Endothelial cell of umbilical vein (primary cell): ENCODE measurements around the gene NAV2. TPM values are rescaled to one million over a fixed set of nuclear protein-coding genes. Genes with fewer than 3 reads are reported as not detected.

Experiments used
- Bru-seq: library from RNA; stranded (reverse); fragments of 400-500 nt; gene quantifications from one replicate; lab custom pipeline; 2021; lab: Mats Ljungman, UMichigan
- BruChase-seq, 2 experiments: library from RNA; stranded (reverse); fragments of 400-500 nt; gene quantifications; one replicate each; lab custom pipeline; 2021; lab: Mats Ljungman, UMichigan
- BruUV-seq: library from RNA; stranded (reverse); fragments of 400-500 nt; replicated peaks from 2 replicates; lab custom pipeline; 2021; lab: Mats Ljungman, UMichigan
- CTCF ChIA-PET: fragments of 300-600, 350-600 bp; sonication (Branson Sonifier 250); formaldehyde crosslinking; loops from one replicate; lab custom pipeline; 2021; ENCODE audit warnings: antibody characterized with exemption, inconsistent platforms; lab: Charles Lee
- POLR2A ChIA-PET: fragments of 300-600, 350-600 bp; sonication (Branson Sonifier 250); formaldehyde crosslinking; loops from one replicate; lab custom pipeline; 2021; ENCODE audit warnings: antibody characterized with exemption, inconsistent platforms; lab: Charles Lee
- DNase-seq: peaks from one replicate; pipeline ENCODE4 v3.0.0-alpha.2; 2011; ENCODE audit warnings: low read depth, low spot score
- FAIRE-seq: peaks from 2 replicates; lab custom pipeline; 2011; peaks lifted over from hg19 to GRCh38; lab: Jason Lieb, UNC
- H2AFZ ChIP-seq: 2 replicates; pipeline ENCODE4 v1.6.0; 2012; ENCODE audit warnings: low read depth, low read length, control low read depth, inconsistent platforms
- H3K27ac ChIP-seq: 2 replicates; pipeline ENCODE4 v1.5.1; 2011; ENCODE audit warnings: low read depth, mild to moderate bottlenecking, control low read depth, low read length, moderate library complexity; ENCODE audit not compliant: insufficient read depth
- H3K27me3 ChIP-seq, 2 experiments: 2 replicates each; pipeline versions ENCODE4 v1.6.0 to v1.6.1; 2011; ENCODE audit warnings: low read length in 2 of 2, mixed read lengths in 1 of 2; ENCODE audit not compliant: control insufficient read depth in 2 of 2, insufficient read depth in 2 of 2
- H3K36me3 ChIP-seq, 2 experiments: 2 replicates in 1 of 2; 3 replicates in 1 of 2; pipeline ENCODE4 v1.5.1; 2011; ENCODE audit warnings: low read length in 2 of 2, mild to moderate bottlenecking in 1 of 2, moderate library complexity in 1 of 2; ENCODE audit not compliant: control insufficient read depth in 2 of 2, insufficient read depth in 2 of 2; ENCODE audit errors: extremely low read depth in 1 of 2
- H3K4me1 ChIP-seq: 3 replicates; pipeline ENCODE4 v1.5.1; 2011; ENCODE audit warnings: mild to moderate bottlenecking, low read length; ENCODE audit not compliant: control insufficient read depth, insufficient read depth; ENCODE audit errors: extremely low read depth
- H3K4me2 ChIP-seq: 2 replicates; pipeline ENCODE4 v1.6.1; 2011; ENCODE audit warnings: low read length, control low read depth, mixed read lengths; ENCODE audit not compliant: insufficient read depth
- H3K4me3 ChIP-seq, 3 experiments: fragments of 200-600 bp in 1 of 3; sonication (generic), shearing (Covaris generic) in 1 of 3; replicated peaks in 1 of 3; 2 replicates each; pipeline ENCODE4 v1.5.1; 2011 to 2016; ENCODE audit warnings: control low read depth in 3 of 3, low read length in 3 of 3, mild to moderate bottlenecking in 2 of 3, inconsistent platforms in 1 of 3, low read depth in 1 of 3, moderate library complexity in 1 of 3; ENCODE audit not compliant: insufficient read depth in 1 of 3
- H3K79me2 ChIP-seq: 2 replicates; pipeline ENCODE4 v1.6.0; 2012; ENCODE audit warnings: low read length, inconsistent platforms; ENCODE audit not compliant: control insufficient read depth, insufficient read depth
- H3K9ac ChIP-seq: replicated peaks from 2 replicates; pipeline ENCODE3; 2011; ENCODE audit warnings: low read length, control low read depth; ENCODE audit not compliant: insufficient read depth; ENCODE audit errors: extremely low read depth
- H3K9me1 ChIP-seq: replicated peaks from 3 replicates; pipeline ENCODE4 v1.6.0; 2011; ENCODE audit warnings: mild to moderate bottlenecking, low read length; ENCODE audit not compliant: control insufficient read depth, insufficient read depth; ENCODE audit errors: extremely low read depth
- H3K9me3 ChIP-seq: replicated peaks from 2 replicates; pipeline ENCODE4 v1.5.1; 2012; ENCODE audit warnings: low read length, inconsistent platforms; ENCODE audit not compliant: control insufficient read depth, insufficient read depth
- H4K20me1 ChIP-seq: replicated peaks from 2 replicates; pipeline ENCODE3; 2011; ENCODE audit warnings: mild to moderate bottlenecking, low read length; ENCODE audit not compliant: control insufficient read depth, insufficient read depth; ENCODE audit errors: extremely low read depth
- EZH2 ChIP-seq: IDR thresholded peaks from 2 replicates; pipeline ENCODE4 v1.6.1; 2012; ENCODE audit warnings: borderline replicate concordance, low read depth, mild to moderate bottlenecking, moderate library complexity, low read length, inconsistent platforms; ENCODE audit not compliant: severe bottlenecking
- MYC ChIP-seq: IDR thresholded peaks from one replicate; pipeline ENCODE4 v1.6.1; 2011; ENCODE audit warnings: mild to moderate bottlenecking, low read depth, low read length
- POLR2A ChIP-seq: IDR thresholded peaks from 2 replicates; pipeline ENCODE4 v1.6.1; 2012; ENCODE audit warnings: low read depth, mild to moderate bottlenecking, control low read depth, low read length
- POLR2AphosphoS5 ChIP-seq: IDR thresholded peaks from 2 replicates; pipeline ENCODE4 v1.6.1; 2012; ENCODE audit warnings: low read depth, mild to moderate bottlenecking, control low read depth, low read length, moderate library complexity; ENCODE audit not compliant: insufficient read depth
- dilution Hi-C: fragments of 300-500 bp; cut with MboI; formaldehyde crosslinking; loops from one replicate; pipeline ENCODE4 v1.15.0; 2019; ENCODE audit warnings: low sequenced_read_pairs; ENCODE audit not compliant: extremely low pct_ligation_motif_present
- intact Hi-C: fragments of 100-400 bp; cut with micrococcal nuclease; formaldehyde crosslinking; loops from one replicate; pipeline ENCODE4 v1.10.0; 2022
- long read RNA-seq: library from polyadenylated mRNA; stranded (forward); transcript quantifications from one replicate; pipeline ENCODE4 v2.0.0, GENCODE V29; 2021
- polyA minus RNA-seq, 3 experiments: library from RNA; depleted of rRNA, polyadenylated mRNA; stranded (reverse); fragments of >200 nt; gene quantifications; 1 replicate in 1 of 3; 2 replicates in 2 of 3; pipeline ENCODE4 v1.2.3, GENCODE V29; 2011
- polyA plus RNA-seq, 4 experiments: library from polyadenylated mRNA; depleted of rRNA in 3 of 4; stranded (reverse) in 3 of 4; unstranded in 1 of 4; fragments of >200 nt; gene quantifications; 2 replicates each; pipeline versions ENCODE4 v1.2.1 to v1.2.3, GENCODE V29; 2011 to 2012; ENCODE audit warnings: missing spikeins in 1 of 4
- total RNA-seq: library from RNA; stranded (reverse); gene quantifications from 2 replicates; pipeline ENCODE4 v1.2.3, GENCODE V29; 2021
- TF ChIP-seq, protein P1 (sequence below): IDR thresholded peaks from 2 replicates; pipeline ENCODE4 v1.6.1; 2011; ENCODE audit not compliant: insufficient read depth, insufficient read length

The NAV2 gene, protein sequence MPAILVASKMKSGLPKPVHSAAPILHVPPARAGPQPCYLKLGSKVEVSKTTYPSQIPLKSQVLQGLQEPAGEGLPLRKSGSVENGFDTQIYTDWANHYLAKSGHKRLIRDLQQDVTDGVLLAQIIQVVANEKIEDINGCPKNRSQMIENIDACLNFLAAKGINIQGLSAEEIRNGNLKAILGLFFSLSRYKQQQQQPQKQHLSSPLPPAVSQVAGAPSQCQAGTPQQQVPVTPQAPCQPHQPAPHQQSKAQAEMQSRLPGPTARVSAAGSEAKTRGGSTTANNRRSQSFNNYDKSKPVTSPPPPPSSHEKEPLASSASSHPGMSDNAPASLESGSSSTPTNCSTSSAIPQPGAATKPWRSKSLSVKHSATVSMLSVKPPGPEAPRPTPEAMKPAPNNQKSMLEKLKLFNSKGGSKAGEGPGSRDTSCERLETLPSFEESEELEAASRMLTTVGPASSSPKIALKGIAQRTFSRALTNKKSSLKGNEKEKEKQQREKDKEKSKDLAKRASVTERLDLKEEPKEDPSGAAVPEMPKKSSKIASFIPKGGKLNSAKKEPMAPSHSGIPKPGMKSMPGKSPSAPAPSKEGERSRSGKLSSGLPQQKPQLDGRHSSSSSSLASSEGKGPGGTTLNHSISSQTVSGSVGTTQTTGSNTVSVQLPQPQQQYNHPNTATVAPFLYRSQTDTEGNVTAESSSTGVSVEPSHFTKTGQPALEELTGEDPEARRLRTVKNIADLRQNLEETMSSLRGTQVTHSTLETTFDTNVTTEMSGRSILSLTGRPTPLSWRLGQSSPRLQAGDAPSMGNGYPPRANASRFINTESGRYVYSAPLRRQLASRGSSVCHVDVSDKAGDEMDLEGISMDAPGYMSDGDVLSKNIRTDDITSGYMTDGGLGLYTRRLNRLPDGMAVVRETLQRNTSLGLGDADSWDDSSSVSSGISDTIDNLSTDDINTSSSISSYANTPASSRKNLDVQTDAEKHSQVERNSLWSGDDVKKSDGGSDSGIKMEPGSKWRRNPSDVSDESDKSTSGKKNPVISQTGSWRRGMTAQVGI (N-terminal part only)
- total RNA-seq (45.8 and 68.0 TPM in 2 replicates), polyA plus RNA-seq (10.9 and 11.0 TPM in 2 replicates), polyA minus RNA-seq (47.7 and 51.4 TPM in 2 replicates), Bru-seq, nascent RNA (percentile 82 among the genes with signal in this experiment), BruChase-seq, experiment 1, labeled RNA remaining after a 6-hour chase (percentile 60 among the genes with signal in this experiment), BruChase-seq, experiment 2, labeled RNA remaining after a 2-hour chase (percentile 66 among the genes with signal in this experiment)
- polyA plus RNA-seq (2011; cell fraction: cytosol; rRNA removed), result 10.3 and 10.4 TPM in 2 replicates
- polyA plus RNA-seq (2011; cell fraction: nucleus; rRNA removed), result 45.3 and 49.3 TPM in 2 replicates
- polyA plus RNA-seq (2012), result 22.2 and 26.4 TPM in 2 replicates
- polyA minus RNA-seq (2011; cell fraction: cytosol; rRNA and poly(A)+ RNA removed), result 5.6 TPM
- 76.8 and 77.0 TPM in 2 replicates for polyA minus RNA-seq (2011; cell fraction: nucleus; rRNA and poly(A)+ RNA removed)
- long read RNA-seq, partial matches to known transcripts, result 0 of 13 reads
- long read RNA-seq, other reads (novel, unspliced or antisense), result 13 of 13 reads

DNA sequence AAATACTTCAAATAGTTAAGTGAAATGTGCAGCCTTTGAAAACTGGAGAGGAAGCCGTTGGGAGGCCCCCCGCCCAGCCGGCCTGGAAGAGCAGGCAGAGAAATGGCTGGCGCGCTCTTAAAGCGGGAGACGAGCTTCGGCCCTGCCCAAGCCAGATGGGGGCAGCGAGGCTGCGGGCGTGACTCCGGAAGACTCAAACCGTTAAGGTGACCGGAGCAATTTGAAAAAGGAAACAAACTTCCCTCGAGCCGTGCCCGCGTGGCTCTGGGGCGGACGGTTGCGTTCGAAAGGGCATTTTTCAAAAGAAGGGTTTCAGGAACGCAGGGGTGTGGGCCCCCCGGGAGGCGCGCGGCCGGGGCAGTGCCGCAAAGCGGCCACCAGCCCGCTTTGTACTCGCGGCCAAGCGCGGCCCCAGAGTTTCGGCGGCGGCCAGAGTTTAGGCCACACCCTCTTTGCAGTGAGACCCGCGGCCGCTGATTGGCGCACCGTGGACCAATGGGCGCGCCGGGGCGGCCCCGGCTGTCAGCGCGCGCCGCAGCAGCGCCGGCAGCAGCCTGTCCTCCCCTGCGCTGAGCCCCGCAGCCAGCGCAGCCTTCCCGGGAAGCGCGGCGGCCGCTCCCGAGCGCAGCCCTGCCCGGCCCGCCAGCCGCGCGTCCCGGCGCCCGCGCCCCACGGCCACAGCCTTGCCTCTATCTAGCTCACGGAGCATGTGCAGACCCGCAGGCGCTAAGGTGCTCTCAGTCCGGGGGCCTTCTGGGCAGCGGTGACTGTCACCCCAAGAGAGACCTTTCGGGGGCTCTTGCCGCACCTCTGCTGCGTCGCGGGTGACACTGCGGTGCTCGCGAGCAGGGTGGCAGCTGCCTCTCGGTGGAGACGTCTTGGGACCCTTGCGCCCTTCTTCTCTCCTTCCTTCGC lies at the start of gene NAV2:
TSS of gene NAV2 (plus strand) at position 557 of the 915 bp plus-strand sequence. CDS start 859 bp downstream, outside the sequence.
- ChIA-PET CTCF (interaction anchor here (0.7 to 2.3 kb wide), 11 partner anchors 18 to 191 kb away, joined by 3 to 9 read pairs (median 5); no protein-coding TSS in a partner anchor), POLR2A (interaction anchor here (1.0 to 1.6 kb wide), 2 partner anchors 15 to 1318 kb away, joined by 3 to 4 read pairs; partner anchors contain the start of gene LDHA)
- peak; percentile 93 for DNase-seq
- dilution Hi-C loops (no loop called here), intact Hi-C loops (loop anchor here (1.0 to 10.0 kb wide), 8 partner anchors 32 to 1318 kb away; partner anchors contain the start of gene LDHA)
- no peaks in the 10 kb centered on the region for H3K36me3 ChIP-seq
- peak within 1 kb of the TSS; percentile 56 to 86 (median 84) for H3K4me3 ChIP-seq
- H3K9ac ChIP-seq, result peak within 1 kb of the TSS; percentile 92
- BruUV-seq, result TSS peak; percentile 62
- no peaks in the 10 kb centered on the region for H3K9me1 ChIP-seq
- peak within 1 kb of the TSS; percentile 93 for H3K27ac ChIP-seq
- no peaks in the 10 kb centered on the region for H3K9me3 ChIP-seq
- H3K4me2 ChIP-seq, result peak within 1 kb of the TSS; percentile 90
- no peaks in the 10 kb centered on the region for H3K27me3 ChIP-seq
- H2AFZ ChIP-seq, result peak within 1 kb of the TSS; percentile 79
- no peaks in the 10 kb centered on the region for H4K20me1 ChIP-seq
- peaks cover 45% of the 10 kb centered on the region for H3K79me2 ChIP-seq
- peaks cover 40% of the 10 kb centered on the region for H3K4me1 ChIP-seq
- TF ChIP-seq POLR2AphosphoS5 (peak; percentile 99), POLR2A (peak; percentile 98), MYC (peak; percentile 32), EZH2 (no peak)
- TF ChIP-seq, protein P1, sequence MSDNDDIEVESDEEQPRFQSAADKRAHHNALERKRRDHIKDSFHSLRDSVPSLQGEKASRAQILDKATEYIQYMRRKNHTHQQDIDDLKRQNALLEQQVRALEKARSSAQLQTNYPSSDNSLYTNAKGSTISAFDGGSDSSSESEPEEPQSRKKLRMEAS, result no peak
- FAIRE-seq, result peak; percentile 65
